Erythroblast (primary cell): ENCODE data around the gene BCO1.

Experiments used
- GATA1 ChIP-seq: IDR thresholded peaks from 2 replicates; pipeline ENCODE4 v1.6.1; 2011; ENCODE audit warnings: low read depth, mild to moderate bottlenecking, control low read depth, low read length, moderate library complexity
- POLR2A ChIP-seq: IDR thresholded peaks from 2 replicates; pipeline ENCODE4 v1.6.1; 2011; ENCODE audit warnings: mild to moderate bottlenecking, low read length

GRCh38 chr16:81268509-81268908 is 30.0 kb downstream of the BCO1 start:
- no peak for TF ChIP-seq POLR2A
- no peak for TF ChIP-seq GATA1
